DMS114 treated with DMSO at 0.1 percent for 48 hours (cell line): ENCODE measurements around the gene TMEM91.
"Not testable (repeated sequence)": the region's sequence is repeated elsewhere in the genome, so short reads cannot be mapped to it uniquely, and the experiment has no call there.

ENCODE experiments used
- DNase-seq: peaks from one replicate; lab custom pipeline; 2025; ENCODE audit not compliant: unreplicated experiment; lab: John Stamatoyannopoulos, UW

The TMEM91 gene

DNA sequence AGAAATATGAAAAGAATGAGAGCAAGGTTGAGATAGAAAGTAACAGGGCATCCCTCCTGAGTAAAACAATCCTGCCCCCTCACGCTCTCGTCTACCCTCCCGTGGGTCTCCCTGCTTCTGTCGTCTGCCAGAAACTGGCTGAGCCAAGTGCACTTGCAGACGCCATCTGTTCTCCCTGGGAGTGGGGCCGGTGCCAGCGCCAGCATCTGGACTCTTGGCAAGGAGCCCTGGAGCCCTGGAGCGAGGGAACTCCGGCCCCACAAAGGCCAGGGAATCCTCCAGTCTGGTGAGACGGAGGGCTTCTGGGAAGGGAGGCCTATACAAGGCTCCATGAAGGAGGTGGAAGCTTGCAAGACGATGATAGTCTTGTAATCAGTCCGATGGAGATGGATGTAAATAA, 2.3 kb upstream of the TMEM91 start:
- no peak for DNase-seq

DNA sequence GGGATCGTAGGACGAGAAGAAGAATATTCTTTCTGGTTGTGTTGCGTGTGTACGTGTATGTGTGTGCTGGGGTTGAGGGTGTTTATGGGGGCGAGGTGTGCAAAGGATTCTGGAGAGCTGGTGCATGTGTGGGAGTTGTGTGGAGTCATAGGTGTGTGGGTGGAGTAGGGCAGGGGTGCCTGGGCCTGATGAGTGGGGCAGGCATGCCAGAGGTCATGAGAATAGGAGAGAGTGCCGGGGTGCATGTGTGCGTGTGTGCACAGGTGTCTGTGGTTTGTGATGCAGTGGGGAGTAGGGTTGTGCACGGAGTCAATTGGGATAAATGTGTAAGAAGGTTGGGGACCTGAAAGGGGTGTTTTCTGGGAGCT, 649 bp downstream of the TMEM91 start:
- no peak for DNase-seq

DNA sequence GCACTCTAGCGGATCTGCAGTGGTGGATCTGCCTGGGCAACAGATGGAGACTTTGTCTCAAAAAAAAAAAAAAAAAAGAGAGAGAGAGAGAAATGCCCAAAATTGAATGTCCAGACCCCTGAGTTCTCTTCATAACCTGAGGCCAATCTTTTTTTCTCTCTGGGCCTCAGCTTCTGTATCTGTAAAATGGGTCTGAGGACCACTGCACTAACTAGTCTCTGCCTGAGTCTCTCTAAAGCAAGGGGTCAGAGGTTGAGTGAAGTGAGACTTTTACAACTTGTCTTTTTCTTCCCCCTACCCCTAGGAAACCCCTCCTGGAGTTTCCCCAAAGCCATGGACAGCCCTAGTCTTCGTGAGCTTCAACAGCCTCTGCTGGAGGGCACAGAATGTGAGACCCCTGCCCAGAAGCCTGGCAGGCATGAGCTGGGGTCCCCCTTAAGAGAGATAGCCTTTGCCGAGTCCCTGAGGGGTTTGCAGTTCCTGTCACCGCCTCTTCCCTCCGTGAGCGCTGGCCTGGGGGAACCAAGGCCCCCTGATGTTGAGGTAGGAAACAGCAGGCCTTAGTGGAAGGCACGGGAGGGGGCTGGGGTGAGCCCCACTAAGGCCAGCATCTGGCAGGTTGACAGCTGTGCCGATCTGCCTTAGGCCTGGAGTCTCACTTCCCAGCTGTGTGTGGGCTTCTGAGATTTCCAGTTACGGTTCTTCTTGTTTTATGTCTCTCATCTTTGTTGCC, 1.8 kb downstream of the TMEM91 start:
- DNase-seq: no peak

- not testable (repeated sequence) for DNase-seq
Observed at GRCh38 chr19:41381536-41381935, 5.2 kb downstream of the TMEM91 start.

GRCh38 chr19:41384351-41384750, 8.0 kb downstream of the TMEM91 start:
- DNase-seq: no peak

GRCh38 chr19:41386442-41386841, 10.1 kb downstream of the TMEM91 start:
- DNase-seq: no peak

DNA sequence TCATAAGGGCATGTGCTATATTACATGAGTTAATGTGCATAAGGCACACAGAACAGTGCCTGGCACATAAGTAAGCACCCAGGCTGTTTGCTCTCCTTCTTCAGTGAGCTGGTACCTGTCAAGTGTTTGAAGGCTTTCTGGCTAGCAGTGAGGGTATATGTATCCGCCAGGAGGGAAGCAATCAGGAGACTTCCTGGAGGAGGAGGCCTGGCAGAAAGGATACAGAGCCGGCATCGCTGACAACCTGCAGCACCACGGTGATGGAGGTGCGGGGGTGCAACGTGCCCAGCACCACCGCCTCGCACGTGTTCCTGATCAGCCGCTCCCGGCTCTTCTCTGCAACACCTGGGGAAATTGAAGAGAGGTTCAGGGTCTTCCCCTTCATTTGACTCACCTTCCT, 15.3 kb downstream of the TMEM91 start:
- no peak for DNase-seq

DNA sequence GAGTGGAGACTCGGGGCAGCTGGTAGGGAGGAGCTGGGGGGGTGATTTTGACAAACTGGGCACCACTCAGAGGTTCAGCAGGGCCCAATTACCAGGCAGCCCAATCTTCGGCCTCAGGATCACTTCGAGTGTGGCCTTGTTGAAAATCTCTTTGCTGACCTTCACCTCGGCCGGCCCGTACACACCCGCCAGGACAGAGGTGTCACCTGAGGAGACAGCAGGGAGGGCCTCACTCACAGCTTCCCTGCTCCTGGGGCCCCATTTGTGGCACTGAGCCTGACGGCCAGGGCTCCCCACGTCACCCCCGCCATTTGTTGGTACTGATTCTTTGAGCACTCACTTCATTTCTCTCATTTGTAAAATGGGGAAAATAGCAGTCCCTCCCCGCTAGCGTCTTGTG, 16.4 kb downstream of the TMEM91 start:
- DNase-seq: no peak

- no peak for DNase-seq
Observed at GRCh38 chr19:41395355-41395754, 19.0 kb downstream of the TMEM91 start.

DNA sequence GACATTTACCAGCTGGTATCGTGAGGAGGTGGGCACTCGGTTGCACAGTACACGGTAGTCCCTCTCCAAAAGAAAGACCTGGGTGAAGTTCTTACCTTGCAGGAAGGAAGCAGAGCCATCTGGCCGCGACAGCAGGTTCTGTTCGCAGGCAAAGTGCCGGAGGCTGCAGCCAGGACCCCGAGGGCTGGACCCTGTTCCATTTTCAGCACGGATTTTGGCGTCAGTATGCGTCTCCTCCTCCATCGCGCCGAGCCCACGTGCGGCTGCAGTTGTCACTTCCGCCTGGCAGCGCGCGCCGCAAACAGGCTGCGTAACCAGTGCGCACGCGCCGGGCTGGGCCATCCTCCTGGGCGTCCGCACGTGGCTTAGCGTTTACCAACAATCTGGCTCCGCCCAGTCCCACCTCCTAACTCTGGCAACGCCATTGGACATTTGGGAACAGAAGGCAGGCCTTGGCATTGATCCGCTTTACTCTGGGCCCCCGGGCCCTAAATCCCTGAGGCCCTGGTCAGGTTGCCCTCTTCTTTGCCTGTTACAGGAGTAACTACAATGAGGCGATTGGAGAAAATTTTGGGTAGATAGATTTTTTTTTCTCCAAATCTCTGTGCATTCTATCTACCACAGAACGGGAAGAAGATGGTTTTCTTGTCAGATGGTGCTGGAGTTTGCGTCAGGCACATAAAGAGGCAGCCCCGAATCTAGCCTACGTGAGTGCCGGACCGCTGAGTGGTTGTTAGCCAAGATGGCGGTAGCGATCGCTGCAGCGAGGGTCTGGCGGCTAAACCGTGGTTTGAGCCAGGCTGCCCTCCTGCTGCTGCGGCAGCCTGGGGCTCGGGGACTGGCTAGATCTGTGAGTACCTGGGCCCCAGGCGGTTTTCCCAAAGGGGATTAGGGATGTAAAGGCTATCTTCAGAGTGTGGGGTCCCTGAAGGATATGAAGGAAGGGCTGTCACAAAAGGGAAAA, 21.0 kb downstream of the TMEM91 start, which contains the start of the genes BCKDHA and EXOSC5:
TSS of gene BCKDHA (plus strand) at position 733 of the 964 bp plus-strand sequence. CDS start at position 743, 10 bp downstream.
TSS of gene EXOSC5 (minus strand) at position 274 of the 964 bp plus-strand sequence. CDS start at position 243, 31 bp downstream.
- peak; percentile 99 for DNase-seq

DNA sequence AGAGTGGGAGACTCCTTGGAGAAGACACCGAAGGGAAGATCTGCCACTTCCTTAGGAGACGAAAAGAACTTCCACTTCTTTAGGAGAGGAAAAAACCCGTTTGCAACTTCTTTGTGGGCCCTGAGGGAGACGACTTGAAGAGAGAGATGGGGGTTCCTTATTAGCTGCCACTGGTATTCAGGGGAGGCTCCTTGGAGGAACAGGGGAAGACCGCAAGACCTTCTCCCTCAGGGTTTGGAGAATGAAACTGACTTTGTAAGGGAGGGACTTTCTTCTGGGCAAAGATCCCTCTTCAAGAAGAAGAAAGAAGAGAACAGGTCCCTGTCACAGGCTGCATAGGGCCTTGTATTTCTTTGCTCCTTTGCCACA, 21.7 kb downstream of the TMEM91 start:
- no peak for DNase-seq

DNA sequence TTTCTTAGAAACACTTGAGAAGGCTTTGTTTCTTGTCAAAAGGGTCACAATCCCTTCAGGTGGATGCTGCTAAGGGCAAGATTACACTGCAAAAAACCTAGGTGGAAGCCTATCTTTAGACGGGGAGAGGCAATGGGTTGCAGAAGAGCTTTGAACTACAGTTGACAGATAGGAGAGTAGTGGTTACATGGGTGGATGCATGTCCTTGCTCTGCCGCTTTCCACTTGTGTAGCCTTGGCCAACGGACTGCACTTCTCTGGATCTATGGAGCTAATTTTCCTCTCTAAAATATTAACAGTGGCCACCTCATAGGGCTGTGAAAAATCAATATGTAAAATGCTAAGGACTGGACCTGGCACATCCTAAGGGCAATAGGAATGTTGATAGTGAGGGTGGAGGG, 22.3 kb downstream of the TMEM91 start:
- DNase-seq: no peak

DNA sequence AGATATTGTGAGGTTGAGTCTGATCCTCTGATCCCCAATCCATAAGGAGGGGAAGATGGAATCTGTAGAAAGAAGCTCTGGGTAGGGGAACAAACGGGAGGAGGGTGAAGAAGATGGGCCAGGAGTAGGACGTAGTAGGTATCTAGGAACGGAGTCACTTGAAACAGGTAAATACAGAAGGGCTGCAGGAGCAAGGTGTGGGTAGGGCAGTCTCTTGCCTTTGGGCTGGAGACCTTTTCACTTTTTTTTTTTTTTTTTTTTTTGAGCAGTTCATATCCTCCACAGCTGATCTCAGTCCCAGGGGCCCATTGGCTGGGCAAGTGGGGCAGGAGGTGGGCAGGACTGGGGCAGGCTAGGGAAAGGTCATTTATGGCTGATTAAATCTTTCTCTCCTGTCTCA, 22.8 kb downstream of the TMEM91 start:
- DNase-seq: no peak

DNA sequence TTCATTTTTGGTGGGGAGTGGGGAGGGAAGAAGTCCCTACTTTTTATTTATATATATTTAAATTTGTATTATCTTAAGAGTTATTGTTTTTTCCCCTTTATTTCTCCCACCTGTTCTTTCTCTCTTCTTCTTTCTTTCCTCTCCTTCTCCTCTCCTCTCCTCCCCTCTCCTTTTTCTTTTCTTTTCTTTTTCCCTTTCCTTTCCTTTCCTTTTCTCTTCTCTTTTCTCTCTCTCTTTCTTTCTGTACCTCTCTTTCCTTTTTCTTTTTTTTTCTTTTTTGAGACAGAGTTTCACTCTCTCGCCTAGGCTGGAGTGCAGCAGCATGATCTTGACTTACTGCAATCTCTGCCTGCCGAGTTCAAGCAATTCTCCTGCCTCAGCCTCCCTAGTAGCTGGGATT, 23.2 kb downstream of the TMEM91 start:
- DNase-seq: no peak

DNA sequence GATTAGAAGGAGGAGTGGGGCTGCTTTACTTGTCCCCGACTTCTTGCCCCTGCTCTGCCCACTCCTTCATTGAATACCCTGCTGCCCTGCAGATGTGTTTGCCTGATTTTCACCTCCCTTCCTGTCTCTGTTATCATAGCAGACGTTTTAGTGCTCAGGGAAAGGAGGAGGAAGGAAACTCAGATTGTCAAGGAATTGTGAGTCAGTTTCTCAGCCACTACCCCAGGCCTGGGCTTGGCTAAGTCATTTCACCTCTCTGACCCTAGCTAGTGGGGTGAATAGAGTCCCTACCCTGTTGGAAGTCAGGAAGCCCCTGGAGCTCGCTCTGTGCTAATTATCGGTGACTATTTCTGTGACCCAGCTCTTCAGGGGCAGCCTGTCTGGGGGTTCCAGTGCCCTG, 25.1 kb downstream of the TMEM91 start:
- no peak for DNase-seq

DNA sequence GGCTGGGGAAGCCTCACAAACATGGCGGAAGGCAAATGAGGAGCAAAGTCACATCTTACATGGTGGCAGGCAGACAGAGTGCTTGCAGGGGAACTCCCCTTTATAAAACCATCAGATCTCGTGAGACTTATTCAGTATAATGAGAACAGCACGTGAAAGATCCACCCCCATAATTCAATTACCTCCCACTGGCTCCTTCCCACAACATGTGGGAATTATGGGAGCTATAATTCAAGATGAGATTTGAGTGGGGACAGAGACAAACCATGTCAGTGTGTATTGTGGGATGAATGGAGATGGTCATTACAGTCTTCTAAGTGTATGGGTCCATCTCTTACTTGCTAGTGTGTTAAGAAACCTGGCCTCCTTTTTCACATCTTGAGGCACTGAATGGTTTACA, 25.7 kb downstream of the TMEM91 start:
- no peak for DNase-seq

DNA sequence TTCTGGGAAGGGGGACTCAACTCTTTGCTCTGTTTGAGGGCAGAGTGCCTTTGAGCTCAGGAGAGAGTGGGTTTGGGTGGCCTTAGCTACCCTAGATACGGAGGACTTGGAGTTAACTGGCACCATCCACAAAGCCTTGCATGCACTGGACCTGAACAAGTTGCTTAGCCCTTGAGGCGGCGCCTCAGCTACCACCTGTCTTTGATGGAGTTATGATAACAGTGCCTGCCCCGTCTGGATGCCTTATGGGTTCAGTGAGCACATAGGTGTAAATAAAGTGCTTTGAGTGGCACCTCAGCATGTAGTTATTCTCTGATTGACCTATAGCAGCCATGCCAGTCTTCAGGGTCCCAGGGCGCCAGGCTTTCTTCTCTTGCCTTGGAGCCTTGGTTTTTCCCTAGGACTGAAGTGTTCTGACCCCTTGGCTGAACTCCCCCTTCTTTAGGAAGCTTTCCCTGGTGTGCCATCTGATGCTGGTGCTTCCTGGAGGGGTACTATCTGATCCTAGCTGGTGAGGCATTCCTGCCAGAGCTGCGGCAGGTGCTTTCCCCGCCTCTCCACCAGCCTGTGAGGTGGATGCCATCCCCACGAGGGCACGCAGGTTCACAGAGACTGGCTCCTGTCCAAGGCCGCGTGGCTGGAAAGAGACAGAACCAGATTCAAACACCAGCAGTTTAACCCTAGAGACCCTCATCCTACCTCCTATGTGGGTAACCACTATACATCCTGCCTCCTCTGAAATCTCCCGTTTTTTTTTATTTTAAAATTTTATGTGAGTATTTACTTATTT, 27.0 kb downstream of the TMEM91 start:
- no peak for DNase-seq

DNA sequence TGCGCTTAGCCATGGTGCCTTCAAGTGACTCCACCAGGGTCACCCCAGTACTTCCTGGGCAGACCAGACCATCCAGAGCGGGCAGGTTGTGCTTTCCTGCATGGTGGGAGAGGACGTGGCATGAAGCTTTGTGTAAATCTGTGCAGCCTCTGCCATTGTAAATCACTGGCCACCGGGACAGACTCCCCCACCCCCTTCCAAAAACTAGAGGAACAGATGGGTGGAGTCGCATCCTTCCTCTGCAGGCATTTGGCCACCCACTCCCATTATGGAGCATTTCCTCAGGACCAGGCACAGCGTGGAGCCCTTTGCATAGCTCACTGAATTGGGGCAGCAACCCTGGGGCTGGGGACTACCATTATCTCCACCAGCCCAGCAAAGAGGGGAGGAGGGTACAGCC, 29.4 kb downstream of the TMEM91 start:
- DNase-seq: no peak

DNA sequence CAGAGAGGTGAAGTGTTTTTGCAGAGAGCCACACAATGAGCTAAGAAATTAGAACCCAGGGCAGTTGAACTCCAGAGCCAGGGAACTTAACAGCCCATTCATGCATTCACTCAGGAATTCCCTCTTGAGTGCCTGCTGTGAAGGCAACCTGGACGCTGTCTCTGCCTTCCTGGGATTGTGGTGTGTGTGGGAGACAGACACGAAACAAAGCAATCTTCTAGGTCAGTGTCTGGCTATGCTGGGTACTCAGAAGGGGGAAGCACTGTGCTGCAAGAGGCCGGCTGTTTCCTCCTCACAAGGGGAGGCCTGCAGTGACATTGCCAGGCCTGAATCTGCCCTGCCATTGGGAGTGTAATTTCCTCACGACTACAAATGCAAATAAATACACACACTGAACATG, 30.9 kb downstream of the TMEM91 start:
- no peak for DNase-seq

DNA sequence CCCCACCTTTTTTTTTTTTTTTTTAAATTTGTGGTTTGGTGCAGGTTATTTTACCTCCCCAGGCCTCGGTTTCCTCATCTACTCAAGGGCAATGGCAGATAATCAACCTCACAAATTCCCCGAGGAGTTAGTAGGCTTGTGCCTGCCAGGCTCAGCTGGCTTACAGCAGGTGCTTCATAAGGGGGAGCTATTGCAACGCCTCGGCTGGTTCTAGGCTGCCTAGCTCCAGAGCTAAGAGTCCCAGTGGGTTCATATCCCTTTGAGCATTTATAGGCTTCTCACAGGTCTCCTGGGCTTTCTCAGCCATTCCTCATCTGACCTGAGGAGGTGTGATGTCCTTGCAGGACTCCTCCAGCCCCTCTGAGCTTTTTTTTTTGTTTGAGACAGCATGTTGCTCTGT, 31.9 kb downstream of the TMEM91 start:
- DNase-seq: no peak

DNA sequence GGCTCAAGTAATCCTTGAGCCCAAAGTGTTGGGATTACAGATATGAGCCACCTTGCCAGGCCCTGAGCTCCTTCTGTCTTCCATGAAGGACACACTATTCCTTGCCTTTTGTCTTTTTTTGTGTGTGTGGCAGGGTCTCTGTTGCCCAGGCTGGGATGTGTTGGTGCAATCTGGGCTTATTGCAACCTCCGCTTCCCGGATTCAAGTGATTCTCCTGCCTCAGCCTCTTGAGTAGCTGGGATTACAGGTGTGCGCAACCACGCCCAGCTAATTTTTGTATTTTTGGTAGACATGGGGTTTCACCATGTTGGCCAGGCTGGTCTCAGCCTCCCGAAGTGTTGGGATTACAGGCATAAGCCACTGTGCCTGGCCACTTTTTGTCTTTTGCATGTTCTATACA, 32.5 kb downstream of the TMEM91 start:
- DNase-seq: not testable (repeated sequence)
